RWPE2 (cell line): ENCODE data around the gene EPN1.
A peak's percentile ranks its signal among the peaks of the same experiment; 100 is the strongest.

Experiments
- ATAC-seq: fragments of 200-7000 bp; cut with Tn5 transposase; 3 replicates; pipeline ENCODE4 v1.9.1; 2021; ENCODE audit warnings: low read depth
- DNase-seq: peaks from one replicate; pipeline ENCODE4 v3.0.0-alpha.2; 2020; ENCODE audit warnings: low spot score
- H3K27ac ChIP-seq: fragments of 450-650 bp; 2 replicates; pipeline ENCODE4 v1.5.1; 2017; ENCODE audit warnings: mild to moderate bottlenecking; ENCODE audit not compliant: poor library complexity, severe bottlenecking
- H3K27me3 ChIP-seq: fragments of 250-450 bp; sonication (Bioruptor Pico); 2 replicates; pipeline ENCODE4 v1.5.1; 2021; ENCODE audit warnings: mild to moderate bottlenecking, moderate library complexity; ENCODE audit not compliant: insufficient read depth, poor library complexity, severe bottlenecking
- H3K36me3 ChIP-seq: fragments of 250-450 bp; sonication (Bioruptor Pico); 2 replicates; pipeline ENCODE4 v1.5.1; 2020; ENCODE audit warnings: low read depth, mild to moderate bottlenecking, moderate library complexity
- H3K4me1 ChIP-seq: fragments of 250-450 bp; sonication (Bioruptor Pico); 2 replicates; pipeline ENCODE4 v1.5.1; 2021; ENCODE audit warnings: mild to moderate bottlenecking, moderate library complexity; ENCODE audit not compliant: insufficient read depth, poor library complexity, severe bottlenecking
- H3K4me3 ChIP-seq: fragments of 250-450 bp; sonication (Bioruptor Pico); 2 replicates; pipeline ENCODE4 v1.5.1; 2021; ENCODE audit warnings: mild to moderate bottlenecking, moderate library complexity; ENCODE audit not compliant: severe bottlenecking
- H3K9me3 ChIP-seq: fragments of 250-450 bp; sonication (Bioruptor Pico); 2 replicates; pipeline ENCODE4 v1.5.1; 2021; ENCODE audit warnings: mild to moderate bottlenecking, moderate library complexity; ENCODE audit not compliant: severe bottlenecking
- CTCF ChIP-seq: fragments of 450-650 bp; IDR thresholded peaks from one replicate; pipeline ENCODE4 v1.5.1; 2017; ENCODE audit warnings: mild to moderate bottlenecking, moderate library complexity; ENCODE audit not compliant: poor library complexity, severe bottlenecking

Gene EPN1

GRCh38 chr19:55674459-55674840 is 576 bp upstream of the EPN1 start:
- H3K9me3 ChIP-seq = no peaks in the 10 kb centered on the region
- peaks cover 77% of the 10 kb centered on the region for H3K36me3 ChIP-seq
- H3K27me3 ChIP-seq = no peaks in the 10 kb centered on the region
- ATAC-seq (no peak), DNase-seq (no peak)
- peaks cover 14% of the 10 kb centered on the region for H3K4me1 ChIP-seq
- peak overlapping the region; percentile 90 for H3K4me3 ChIP-seq
- TF ChIP-seq CTCF = no peak
- peak overlapping the region; percentile 59 for H3K27ac ChIP-seq

GRCh38 chr19:55675661-55676354 is 782 bp downstream of the EPN1 start:
- peak overlapping the region; percentile 59 for H3K27ac ChIP-seq
- no peaks in the 10 kb centered on the region for H3K9me3 ChIP-seq
- peaks cover 16% of the 10 kb centered on the region for H3K4me1 ChIP-seq
- TF ChIP-seq CTCF = no peak
- H3K4me3 ChIP-seq = peak overlapping the region; percentile 90
- ATAC-seq = no peak
- no peak for DNase-seq
- H3K27me3 ChIP-seq = no peaks in the 10 kb centered on the region
- H3K36me3 ChIP-seq = peaks cover 79% of the 10 kb centered on the region

- Histone ChIP-seq H3K9me3 (no peaks in the 10 kb centered on the region), H3K4me1 (peaks cover 16% of the 10 kb centered on the region), H3K27me3 (no peaks in the 10 kb centered on the region), H3K4me3 (peak overlapping the region; percentile 90), H3K27ac (no peak overlapping the region), H3K36me3 (peaks cover 83% of the 10 kb centered on the region)
- peak; percentile 5 for TF ChIP-seq CTCF
- ATAC-seq = no peak
- DNase-seq = no peak
These were observed 1.4 kb downstream of the EPN1 start for GRCh38 chr19:55676383-55676782.

GRCh38 chr19:55676889-55677505 is 2.0 kb downstream of the EPN1 start:
- H3K4me3 ChIP-seq = no peak overlapping the region
- no peaks in the 10 kb centered on the region for H3K27me3 ChIP-seq
- no peak overlapping the region for H3K27ac ChIP-seq
- TF ChIP-seq CTCF = no peak
- no peak for ATAC-seq
- H3K9me3 ChIP-seq = no peaks in the 10 kb centered on the region
- H3K36me3 ChIP-seq = peaks cover 83% of the 10 kb centered on the region
- DNase-seq = no peak
- H3K4me1 ChIP-seq = peaks cover 16% of the 10 kb centered on the region

GRCh38 chr19:55677572-55678028 is 2.6 kb downstream of the EPN1 start:
- H3K4me3 ChIP-seq = no peak overlapping the region
- no peaks in the 10 kb centered on the region for H3K27me3 ChIP-seq
- H3K36me3 ChIP-seq = peaks cover 83% of the 10 kb centered on the region
- no peak for ATAC-seq
- H3K27ac ChIP-seq = no peak overlapping the region
- DNase-seq = no peak
- peaks cover 16% of the 10 kb centered on the region for H3K4me1 ChIP-seq
- H3K9me3 ChIP-seq = no peaks in the 10 kb centered on the region
- no peak for TF ChIP-seq CTCF
